Measurements from ENCODE around the gene CDH11.

- TF ChIP-seq POLR2A (IDR thresholded peaks at IDR 0.05; ENCODE audit: low read depth) (no peak), EP300 (IDR thresholded peaks at IDR 0.05) (no peak), CTCF (IDR thresholded peaks at IDR 0.05) (no peak), POLR2AphosphoS5 (IDR thresholded peaks at IDR 0.05) (no peak)
These were observed 31.7 kb upstream of the CDH11 start for GRCh38 chr16:65153365-65154105.
